WTC11 (cell line): ENCODE results near the gene LDAH. TPM values are rescaled to one million over a fixed set of nuclear protein-coding genes. Genes with fewer than 3 reads are reported as not detected.

ENCODE experiments used
- ATAC-seq: fragments of 200-7000 bp; cut with Tn5 transposase; 2 replicates; pipeline ENCODE4 v1.10.0; 2021; ENCODE audit warnings: mild to moderate bottlenecking, moderate library complexity
- CTCF ChIA-PET: fragments of 300-600 bp; sonication (Branson Sonifier 250); formaldehyde crosslinking; loops from one replicate; lab custom pipeline; 2021; ENCODE audit warnings: antibody characterized with exemption; lab: Charles Lee
- POLR2A ChIA-PET: fragments of 350-600 bp; sonication (Branson Sonifier 250); formaldehyde crosslinking; loops from one replicate; lab custom pipeline; 2021; ENCODE audit warnings: antibody characterized with exemption; lab: Charles Lee
- DNase-seq: peaks from one replicate; pipeline ENCODE4 v3.0.0; 2021; ENCODE audit warnings: low spot score
- H3K27ac Mint-ChIP-seq: 2 replicates; pipeline ENCODE4 v1.8.0; 2021; ENCODE audit warnings: mixed read lengths
- H3K27me3 Mint-ChIP-seq: 2 replicates; pipeline ENCODE4 v1.8.0; 2021; ENCODE audit warnings: low read depth, mild to moderate bottlenecking, moderate library complexity, mixed read lengths
- H3K36me3 Mint-ChIP-seq: 2 replicates; pipeline ENCODE4 v1.8.0; 2021; ENCODE audit warnings: mixed read lengths
- H3K4me1 Mint-ChIP-seq: 2 replicates; pipeline ENCODE4 v1.8.0; 2022; ENCODE audit warnings: mixed read lengths
- H3K4me3 Mint-ChIP-seq: 2 replicates; pipeline ENCODE4 v1.8.0; 2021; ENCODE audit warnings: mild to moderate bottlenecking, moderate library complexity, mixed read lengths
- H3K9me3 Mint-ChIP-seq: 2 replicates; pipeline ENCODE4 v1.8.0; 2021; ENCODE audit warnings: mixed read lengths
- CREM ChIP-seq: sonication (generic); formaldehyde crosslinking; IDR thresholded peaks from 2 replicates; pipeline ENCODE4 v1.8.1; 2022; ENCODE audit warnings: mild to moderate bottlenecking, missing genetic modification reagents, moderate library complexity
- ELF4 ChIP-seq: sonication (generic); formaldehyde crosslinking; IDR thresholded peaks from 2 replicates; pipeline ENCODE4 v1.8.1; 2022; ENCODE audit warnings: low read depth, mild to moderate bottlenecking, moderate library complexity, missing genetic modification reagents
- FOXJ3 ChIP-seq: sonication (generic); formaldehyde crosslinking; IDR thresholded peaks from 2 replicates; pipeline ENCODE4 v1.9.0; 2021; ENCODE audit warnings: missing genetic modification reagents, mild to moderate bottlenecking, borderline replicate concordance
- GABPB1 ChIP-seq: sonication (generic); formaldehyde crosslinking; IDR thresholded peaks from 2 replicates; pipeline ENCODE4 v1.8.1; 2023; ENCODE audit warnings: mild to moderate bottlenecking, missing genetic modification reagents
- JUN ChIP-seq: sonication (generic); formaldehyde crosslinking; IDR thresholded peaks from 2 replicates; pipeline ENCODE4 v1.8.0; 2023; ENCODE audit warnings: mild to moderate bottlenecking, missing genetic modification reagents
- MXD4 ChIP-seq: fragments of 250-450 bp; sonication (Bioruptor Pico); IDR thresholded peaks from 2 replicates; pipeline ENCODE4 v1.8.0; 2021; ENCODE audit warnings: mild to moderate bottlenecking, moderate library complexity, borderline replicate concordance
- NFATC4 ChIP-seq: fragments of 250-450 bp; sonication (Bioruptor Pico); IDR thresholded peaks from 2 replicates; pipeline ENCODE4 v1.9.0; 2021; ENCODE audit warnings: mild to moderate bottlenecking
- RELA ChIP-seq: sonication (generic); formaldehyde crosslinking; IDR thresholded peaks from 2 replicates; pipeline ENCODE4 v1.8.1; 2022; ENCODE audit warnings: missing genetic modification reagents, mild to moderate bottlenecking, borderline replicate concordance
- ZNF121 ChIP-seq: sonication (generic); formaldehyde crosslinking; IDR thresholded peaks from 2 replicates; pipeline ENCODE4 v1.8.0; 2023; ENCODE audit warnings: missing genetic modification reagents
- total RNA-seq: library from RNA; stranded (reverse); gene quantifications from 3 replicates; pipeline ENCODE4 v1.2.3, GENCODE V29; 2021
- TF ChIP-seq, protein P1 (sequence below): sonication (generic); formaldehyde crosslinking; IDR thresholded peaks from 2 replicates; pipeline ENCODE4 v1.8.1; 2023; ENCODE audit warnings: mild to moderate bottlenecking, missing genetic modification reagents, moderate library complexity
- TF ChIP-seq, protein P2 (sequence below): fragments of 250-450 bp; sonication (Bioruptor Pico); IDR thresholded peaks from 2 replicates; pipeline ENCODE4 v1.9.0; 2021; ENCODE audit warnings: mild to moderate bottlenecking
- TF ChIP-seq, protein P3 (sequence below): fragments of 250-450 bp; sonication (Bioruptor Pico); IDR thresholded peaks from 2 replicates; pipeline ENCODE4 v1.8.0; 2021; ENCODE audit warnings: mild to moderate bottlenecking
- TF ChIP-seq, protein P4 (sequence below): sonication (generic); formaldehyde crosslinking; IDR thresholded peaks from 2 replicates; pipeline ENCODE4 v1.8.1; 2022; ENCODE audit warnings: low read depth, missing genetic modification reagents, borderline replicate concordance
- TF ChIP-seq, protein P5 (sequence below): sonication (generic); formaldehyde crosslinking; IDR thresholded peaks from 2 replicates; pipeline ENCODE4 v1.8.1; 2022; ENCODE audit warnings: low read depth, mild to moderate bottlenecking, moderate library complexity, missing genetic modification reagents, borderline replicate concordance
- TF ChIP-seq, protein P6 (sequence below): sonication (generic); formaldehyde crosslinking; IDR thresholded peaks from 2 replicates; pipeline ENCODE4 v1.8.1; 2023; ENCODE audit warnings: mild to moderate bottlenecking, missing genetic modification reagents

The LDAH gene
- total RNA-seq, 1 experiment from 2014 or later: 20.5 TPM

DNA sequence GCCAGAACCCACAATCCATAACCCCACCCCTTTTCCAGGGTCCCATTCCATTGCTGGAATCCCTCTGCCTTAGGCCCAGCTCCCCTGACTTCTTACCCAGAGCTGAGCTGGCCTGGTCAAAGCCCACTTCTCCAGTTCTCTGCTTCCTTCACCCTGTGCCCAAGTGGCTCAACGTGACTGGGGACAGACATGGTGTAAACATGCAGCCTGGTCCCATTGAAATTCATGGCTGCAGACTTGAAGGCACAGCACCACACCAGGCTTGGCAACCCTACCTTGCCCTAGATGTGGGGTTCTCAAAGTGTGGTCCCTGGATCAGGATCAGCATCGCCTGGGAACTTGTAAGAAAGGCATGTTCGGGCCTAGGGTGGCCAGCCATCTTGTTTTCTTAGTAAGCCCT, 175.7 kb downstream of the LDAH start:
- peaks cover 7% of the 10 kb centered on the region; the same call in 1 of the 2 replicates for H3K27me3 Mint-ChIP-seq
- DNase-seq (no peak), ATAC-seq (no peak)
- peaks cover 6% of the 10 kb centered on the region; the same call in 1 of the 2 replicates for H3K36me3 Mint-ChIP-seq
- peaks cover 31% of the 10 kb centered on the region for H3K4me1 Mint-ChIP-seq
- no peak overlapping the region for H3K4me3 Mint-ChIP-seq
- CTCF ChIA-PET: interaction anchor here (0.7 to 2.5 kb wide), 3 partner anchors 11 to 251 kb away, joined by 3 to 14 read pairs (median 4); no protein-coding TSS in a partner anchor
- H3K27ac Mint-ChIP-seq: no peak overlapping the region
- no peaks in the 10 kb centered on the region for H3K9me3 Mint-ChIP-seq
- TF ChIP-seq, protein P1, sequence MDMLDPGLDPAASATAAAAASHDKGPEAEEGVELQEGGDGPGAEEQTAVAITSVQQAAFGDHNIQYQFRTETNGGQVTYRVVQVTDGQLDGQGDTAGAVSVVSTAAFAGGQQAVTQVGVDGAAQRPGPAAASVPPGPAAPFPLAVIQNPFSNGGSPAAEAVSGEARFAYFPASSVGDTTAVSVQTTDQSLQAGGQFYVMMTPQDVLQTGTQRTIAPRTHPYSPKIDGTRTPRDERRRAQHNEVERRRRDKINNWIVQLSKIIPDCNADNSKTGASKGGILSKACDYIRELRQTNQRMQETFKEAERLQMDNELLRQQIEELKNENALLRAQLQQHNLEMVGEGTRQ (CRISPR knock-in tag): no peak
- POLR2A ChIA-PET: interaction anchor here (2.0 kb wide), 1 partner anchor 200 kb away, joined by 8 read pairs; the partner anchor contains the start of gene RHOB

DNA sequence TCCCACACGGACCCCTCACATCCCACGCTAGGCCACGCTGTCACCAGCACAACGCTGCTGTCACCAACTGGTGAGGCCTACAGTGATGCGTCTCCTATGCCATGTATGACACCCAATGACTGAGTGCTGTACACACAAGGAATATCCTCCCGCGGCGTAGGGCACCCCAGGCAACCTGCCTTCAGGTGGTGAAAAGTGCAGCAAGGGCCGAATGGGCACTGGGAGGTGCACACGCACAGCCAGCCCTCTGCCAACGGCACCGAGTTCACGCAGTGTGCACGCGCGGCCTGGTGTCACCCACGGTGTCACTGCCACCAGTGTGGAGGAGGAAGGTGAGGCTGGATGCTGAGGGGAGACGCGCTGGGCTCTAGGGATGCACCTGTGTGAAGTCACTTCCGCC, 176.5 kb downstream of the LDAH start:
- Mint-ChIP-seq H3K9me3 (no peaks in the 10 kb centered on the region), H3K27me3 (peaks cover 2% of the 10 kb centered on the region; the same call in 1 of the 2 replicates), H3K27ac (no peak overlapping the region), H3K36me3 (peaks cover 6% of the 10 kb centered on the region; the same call in 1 of the 2 replicates), H3K4me3 (no peak overlapping the region), H3K4me1 (peaks cover 29% of the 10 kb centered on the region)
- POLR2A ChIA-PET: no interaction called here
- DNase-seq (no peak), ATAC-seq (no peak)
- no peak for TF ChIP-seq ELF4 (CRISPR knock-in tag)
- no peak for TF ChIP-seq GABPB1 (CRISPR knock-in tag)
- TF ChIP-seq, protein P1 (CRISPR knock-in tag): no peak
- TF ChIP-seq, protein P2, sequence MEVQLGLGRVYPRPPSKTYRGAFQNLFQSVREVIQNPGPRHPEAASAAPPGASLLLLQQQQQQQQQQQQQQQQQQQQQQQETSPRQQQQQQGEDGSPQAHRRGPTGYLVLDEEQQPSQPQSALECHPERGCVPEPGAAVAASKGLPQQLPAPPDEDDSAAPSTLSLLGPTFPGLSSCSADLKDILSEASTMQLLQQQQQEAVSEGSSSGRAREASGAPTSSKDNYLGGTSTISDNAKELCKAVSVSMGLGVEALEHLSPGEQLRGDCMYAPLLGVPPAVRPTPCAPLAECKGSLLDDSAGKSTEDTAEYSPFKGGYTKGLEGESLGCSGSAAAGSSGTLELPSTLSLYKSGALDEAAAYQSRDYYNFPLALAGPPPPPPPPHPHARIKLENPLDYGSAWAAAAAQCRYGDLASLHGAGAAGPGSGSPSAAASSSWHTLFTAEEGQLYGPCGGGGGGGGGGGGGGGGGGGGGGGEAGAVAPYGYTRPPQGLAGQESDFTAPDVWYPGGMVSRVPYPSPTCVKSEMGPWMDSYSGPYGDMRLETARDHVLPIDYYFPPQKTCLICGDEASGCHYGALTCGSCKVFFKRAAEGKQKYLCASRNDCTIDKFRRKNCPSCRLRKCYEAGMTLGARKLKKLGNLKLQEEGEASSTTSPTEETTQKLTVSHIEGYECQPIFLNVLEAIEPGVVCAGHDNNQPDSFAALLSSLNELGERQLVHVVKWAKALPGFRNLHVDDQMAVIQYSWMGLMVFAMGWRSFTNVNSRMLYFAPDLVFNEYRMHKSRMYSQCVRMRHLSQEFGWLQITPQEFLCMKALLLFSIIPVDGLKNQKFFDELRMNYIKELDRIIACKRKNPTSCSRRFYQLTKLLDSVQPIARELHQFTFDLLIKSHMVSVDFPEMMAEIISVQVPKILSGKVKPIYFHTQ: no peak
- TF ChIP-seq CREM (CRISPR knock-in tag): no peak
- no peak for TF ChIP-seq ZNF121 (CRISPR knock-in tag)
- TF ChIP-seq, protein P3, sequence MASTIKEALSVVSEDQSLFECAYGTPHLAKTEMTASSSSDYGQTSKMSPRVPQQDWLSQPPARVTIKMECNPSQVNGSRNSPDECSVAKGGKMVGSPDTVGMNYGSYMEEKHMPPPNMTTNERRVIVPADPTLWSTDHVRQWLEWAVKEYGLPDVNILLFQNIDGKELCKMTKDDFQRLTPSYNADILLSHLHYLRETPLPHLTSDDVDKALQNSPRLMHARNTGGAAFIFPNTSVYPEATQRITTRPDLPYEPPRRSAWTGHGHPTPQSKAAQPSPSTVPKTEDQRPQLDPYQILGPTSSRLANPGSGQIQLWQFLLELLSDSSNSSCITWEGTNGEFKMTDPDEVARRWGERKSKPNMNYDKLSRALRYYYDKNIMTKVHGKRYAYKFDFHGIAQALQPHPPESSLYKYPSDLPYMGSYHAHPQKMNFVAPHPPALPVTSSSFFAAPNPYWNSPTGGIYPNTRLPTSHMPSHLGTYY (CRISPR knock-in tag): no peak
- TF ChIP-seq, protein P4, sequence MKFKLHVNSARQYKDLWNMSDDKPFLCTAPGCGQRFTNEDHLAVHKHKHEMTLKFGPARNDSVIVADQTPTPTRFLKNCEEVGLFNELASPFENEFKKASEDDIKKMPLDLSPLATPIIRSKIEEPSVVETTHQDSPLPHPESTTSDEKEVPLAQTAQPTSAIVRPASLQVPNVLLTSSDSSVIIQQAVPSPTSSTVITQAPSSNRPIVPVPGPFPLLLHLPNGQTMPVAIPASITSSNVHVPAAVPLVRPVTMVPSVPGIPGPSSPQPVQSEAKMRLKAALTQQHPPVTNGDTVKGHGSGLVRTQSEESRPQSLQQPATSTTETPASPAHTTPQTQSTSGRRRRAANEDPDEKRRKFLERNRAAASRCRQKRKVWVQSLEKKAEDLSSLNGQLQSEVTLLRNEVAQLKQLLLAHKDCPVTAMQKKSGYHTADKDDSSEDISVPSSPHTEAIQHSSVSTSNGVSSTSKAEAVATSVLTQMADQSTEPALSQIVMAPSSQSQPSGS (CRISPR knock-in tag): no peak
- TF ChIP-seq MXD4 (CRISPR knock-in tag): no peak
- TF ChIP-seq, protein P5, sequence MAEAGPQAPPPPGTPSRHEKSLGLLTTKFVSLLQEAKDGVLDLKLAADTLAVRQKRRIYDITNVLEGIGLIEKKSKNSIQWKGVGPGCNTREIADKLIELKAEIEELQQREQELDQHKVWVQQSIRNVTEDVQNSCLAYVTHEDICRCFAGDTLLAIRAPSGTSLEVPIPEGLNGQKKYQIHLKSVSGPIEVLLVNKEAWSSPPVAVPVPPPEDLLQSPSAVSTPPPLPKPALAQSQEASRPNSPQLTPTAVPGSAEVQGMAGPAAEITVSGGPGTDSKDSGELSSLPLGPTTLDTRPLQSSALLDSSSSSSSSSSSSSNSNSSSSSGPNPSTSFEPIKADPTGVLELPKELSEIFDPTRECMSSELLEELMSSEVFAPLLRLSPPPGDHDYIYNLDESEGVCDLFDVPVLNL: no peak
- TF ChIP-seq FOXJ3 (CRISPR knock-in tag): no peak
- TF ChIP-seq RELA (CRISPR knock-in tag): no peak
- TF ChIP-seq, protein P6, sequence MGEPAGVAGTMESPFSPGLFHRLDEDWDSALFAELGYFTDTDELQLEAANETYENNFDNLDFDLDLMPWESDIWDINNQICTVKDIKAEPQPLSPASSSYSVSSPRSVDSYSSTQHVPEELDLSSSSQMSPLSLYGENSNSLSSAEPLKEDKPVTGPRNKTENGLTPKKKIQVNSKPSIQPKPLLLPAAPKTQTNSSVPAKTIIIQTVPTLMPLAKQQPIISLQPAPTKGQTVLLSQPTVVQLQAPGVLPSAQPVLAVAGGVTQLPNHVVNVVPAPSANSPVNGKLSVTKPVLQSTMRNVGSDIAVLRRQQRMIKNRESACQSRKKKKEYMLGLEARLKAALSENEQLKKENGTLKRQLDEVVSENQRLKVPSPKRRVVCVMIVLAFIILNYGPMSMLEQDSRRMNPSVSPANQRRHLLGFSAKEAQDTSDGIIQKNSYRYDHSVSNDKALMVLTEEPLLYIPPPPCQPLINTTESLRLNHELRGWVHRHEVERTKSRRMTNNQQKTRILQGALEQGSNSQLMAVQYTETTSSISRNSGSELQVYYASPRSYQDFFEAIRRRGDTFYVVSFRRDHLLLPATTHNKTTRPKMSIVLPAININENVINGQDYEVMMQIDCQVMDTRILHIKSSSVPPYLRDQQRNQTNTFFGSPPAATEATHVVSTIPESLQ: no peak
- TF ChIP-seq JUN (CRISPR knock-in tag): no peak
- no peak for TF ChIP-seq NFATC4
- CTCF ChIA-PET: interaction anchor here (0.7 to 1.2 kb wide), 2 partner anchors 10 to 250 kb away, joined by 3 to 4 read pairs; no protein-coding TSS in a partner anchor
